Measurements from ENCODE around the gene MPIG6B.

The MPIG6B gene

GRCh38 chr6:31736768-31737314 is 13.7 kb downstream of the MPIG6B start:
- TF ChIP-seq POLR2A (IDR thresholded peaks at IDR 0.05; ENCODE audit: extremely low read depth, insufficient read length) (no peak), CTCF (IDR thresholded peaks at IDR 0.05; ENCODE audit: low read depth, low read length) (no peak), MYC (IDR thresholded peaks at IDR 0.05; ENCODE audit: low read depth, low read length) (no peak)
- TF ChIP-seq, protein P1, sequence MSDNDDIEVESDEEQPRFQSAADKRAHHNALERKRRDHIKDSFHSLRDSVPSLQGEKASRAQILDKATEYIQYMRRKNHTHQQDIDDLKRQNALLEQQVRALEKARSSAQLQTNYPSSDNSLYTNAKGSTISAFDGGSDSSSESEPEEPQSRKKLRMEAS (IDR thresholded peaks at IDR 0.05; ENCODE audit: low read depth, low read length) = no peak
- peak overlapping the region; percentile 100 for H3K4me3 ChIP-seq (ENCODE audit: low read depth, low read length)
- peak; percentile 53 for DNase-seq (ENCODE audit: low read depth)

DNA sequence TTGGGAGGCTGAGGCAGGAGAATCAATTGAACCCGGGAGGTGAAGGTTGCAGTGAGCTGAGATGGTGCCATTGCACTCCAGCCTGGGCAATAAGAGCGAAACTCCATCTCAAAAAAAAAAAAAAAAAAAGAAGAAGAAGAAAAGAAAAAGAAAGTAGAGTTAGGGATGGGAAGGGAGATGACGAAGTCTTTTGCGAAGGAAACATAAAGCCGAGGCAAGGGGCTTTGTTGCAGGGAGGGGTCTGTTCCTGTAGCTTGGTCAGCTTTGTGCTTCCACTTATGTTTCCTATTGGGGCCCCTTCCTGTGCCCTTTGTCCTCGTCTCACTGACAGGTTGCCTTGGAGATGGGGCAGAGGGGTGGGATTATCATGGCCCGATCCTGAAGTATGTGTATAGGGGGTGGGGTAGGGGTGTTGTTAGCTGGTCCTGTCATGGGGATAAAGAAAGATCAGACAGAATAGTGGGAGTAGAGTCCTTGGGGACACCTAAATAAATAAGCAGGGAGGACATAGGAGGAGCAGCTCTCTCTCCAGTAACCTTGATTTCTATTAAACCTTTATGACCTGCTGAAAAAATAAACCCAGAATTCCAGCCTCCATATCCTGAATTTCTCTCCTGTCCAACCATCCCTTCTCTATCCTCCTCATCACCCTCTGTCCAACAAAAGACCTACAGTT is 14.3 kb downstream of the MPIG6B start:
- TF ChIP-seq CTCF (IDR thresholded peaks at IDR 0.05; ENCODE audit: low read depth, low read length) = no peak
- TF ChIP-seq POLR2A (IDR thresholded peaks at IDR 0.05; ENCODE audit: extremely low read depth, insufficient read length) = no peak
- TF ChIP-seq, protein P1 (IDR thresholded peaks at IDR 0.05; ENCODE audit: low read depth, low read length) = no peak
- no peak; the same call in 1 of the 2 replicates for TF ChIP-seq MYC (IDR thresholded peaks at IDR 0.05; ENCODE audit: low read depth, low read length)
- H3K4me3 ChIP-seq (ENCODE audit: low read depth, low read length) = peak overlapping the region; percentile 100
- peak; percentile 94 for DNase-seq (ENCODE audit: low read depth)

- DNase-seq (ENCODE audit: low read depth) = peak; percentile 99
- H3K4me3 ChIP-seq (ENCODE audit: low read depth, low read length) = peak overlapping the region; percentile 100
- no peak; the same call in 1 of the 2 replicates for TF ChIP-seq MYC (IDR thresholded peaks at IDR 0.05; ENCODE audit: low read depth, low read length)
- TF ChIP-seq CTCF (IDR thresholded peaks at IDR 0.05; ENCODE audit: low read depth, low read length) = peak; percentile 9
- TF ChIP-seq, protein P1 (IDR thresholded peaks at IDR 0.05; ENCODE audit: low read depth, low read length) = peak; percentile 41
- peak; percentile 67 for TF ChIP-seq POLR2A (IDR thresholded peaks at IDR 0.05; ENCODE audit: extremely low read depth, insufficient read length)
These were observed 15.1 kb downstream of the MPIG6B start for GRCh38 chr6:31737991-31738979.

- peak within 1 kb of the TSS; percentile 100 for H3K4me3 ChIP-seq (ENCODE audit: low read depth, low read length)
- no peak for TF ChIP-seq CTCF (IDR thresholded peaks at IDR 0.05; ENCODE audit: low read depth, low read length)
- TF ChIP-seq, protein P1 (IDR thresholded peaks at IDR 0.05; ENCODE audit: low read depth, low read length) = peak; percentile 87
- TF ChIP-seq POLR2A (IDR thresholded peaks at IDR 0.05; ENCODE audit: extremely low read depth, insufficient read length) = peak; percentile 72
- TF ChIP-seq MYC (IDR thresholded peaks at IDR 0.05; ENCODE audit: low read depth, low read length) = peak; percentile 93
- DNase-seq (ENCODE audit: low read depth) = peak; percentile 100
These were observed 16.6 kb downstream of the MPIG6B start, which contains the start of gene MSH5 for GRCh38 chr6:31739639-31740396. MSH5 (plus strand) TSS chr6:31740005; CDS start chr6:31740467, 462 bp downstream.

All from NB4 (cell line).